Measurements from ENCODE around the gene TMEM184A.

TMEM184A gene

GRCh38 chr7:1550846-1551155 is 5.2 kb downstream of the TMEM184A start:
- no peak for DNase-seq (ENCODE audit: low read depth in 2 of 2)

- no peak for DNase-seq (ENCODE audit: low read depth in 2 of 2)
Measured at GRCh38 chr7:1550005-1550845, 5.8 kb downstream of the TMEM184A start.

- no peak for DNase-seq (ENCODE audit: low read depth in 2 of 2)
Measured at GRCh38 chr7:1549357-1550004, 6.5 kb downstream of the TMEM184A start.

- no peak for DNase-seq (ENCODE audit: low read depth in 2 of 2)
Measured at GRCh38 chr7:1548944-1549343, 7.1 kb downstream of the TMEM184A start.

- DNase-seq (ENCODE audit: low read depth in 2 of 2), result no peak
Measured at GRCh38 chr7:1548438-1548831, 7.6 kb downstream of the TMEM184A start.

- DNase-seq (ENCODE audit: low read depth in 2 of 2), result no peak
Measured at GRCh38 chr7:1547777-1548437, 8.1 kb downstream of the TMEM184A start.

- no peak for DNase-seq (ENCODE audit: low read depth in 2 of 2)
Measured at GRCh38 chr7:1546909-1547776, 8.9 kb downstream of the TMEM184A start.

- DNase-seq (ENCODE audit: low read depth in 2 of 2), result no peak
Measured at GRCh38 chr7:1546274-1546908, 9.6 kb downstream of the TMEM184A start.

GRCh38 chr7:1545417-1546246 is 10.4 kb downstream of the TMEM184A start:
- no peak for DNase-seq (ENCODE audit: low read depth in 2 of 2)

- no peak for DNase-seq (ENCODE audit: low read depth in 2 of 2)
Measured at GRCh38 chr7:1544896-1545416, 11.0 kb downstream of the TMEM184A start.

GRCh38 chr7:1544178-1544895 is 11.7 kb downstream of the TMEM184A start:
- DNase-seq (ENCODE audit: low read depth in 2 of 2), result no peak

GRCh38 chr7:1543826-1544177 is 12.2 kb downstream of the TMEM184A start:
- no peak for DNase-seq (ENCODE audit: low read depth in 2 of 2)

GRCh38 chr7:1542841-1543747 is 12.9 kb downstream of the TMEM184A start:
- no peak for DNase-seq (ENCODE audit: low read depth in 2 of 2)

GRCh38 chr7:1542329-1542728 is 13.7 kb downstream of the TMEM184A start:
- DNase-seq (ENCODE audit: low read depth in 2 of 2), result no peak

GRCh38 chr7:1541431-1542162 is 14.4 kb downstream of the TMEM184A start:
- DNase-seq (ENCODE audit: low read depth in 2 of 2), result no peak

GRCh38 chr7:1540776-1541271 is 15.2 kb downstream of the TMEM184A start:
- no peak for DNase-seq (ENCODE audit: low read depth in 2 of 2)

GRCh38 chr7:1539882-1540775 is 15.9 kb downstream of the TMEM184A start:
- no peak for DNase-seq (ENCODE audit: low read depth in 2 of 2)
